Measurements from ENCODE around the gene WIPF2.

DNA sequence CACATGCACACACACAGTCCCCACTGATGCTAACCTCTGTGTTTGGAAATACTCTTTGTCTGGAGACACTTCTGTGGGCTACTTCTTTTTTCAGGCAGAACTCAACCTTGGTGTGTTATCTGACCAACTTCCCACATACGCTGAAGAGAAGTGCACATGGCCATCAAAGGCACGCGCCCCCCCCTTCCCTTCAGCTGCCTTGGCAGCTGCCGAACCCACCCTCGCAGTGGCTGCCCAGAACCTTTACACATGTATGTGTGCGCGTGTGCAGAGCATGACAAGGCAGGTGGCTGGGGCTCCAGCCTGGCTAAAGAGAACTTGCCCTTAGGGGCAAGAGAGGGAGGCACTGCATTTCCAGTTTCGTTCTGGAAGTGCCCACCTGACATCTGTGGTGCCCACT lies 37.9 kb upstream of the WIPF2 start:
- no peak for TF ChIP-seq POLR2A (IDR thresholded peaks at IDR 0.05)
- TF ChIP-seq, protein P1, sequence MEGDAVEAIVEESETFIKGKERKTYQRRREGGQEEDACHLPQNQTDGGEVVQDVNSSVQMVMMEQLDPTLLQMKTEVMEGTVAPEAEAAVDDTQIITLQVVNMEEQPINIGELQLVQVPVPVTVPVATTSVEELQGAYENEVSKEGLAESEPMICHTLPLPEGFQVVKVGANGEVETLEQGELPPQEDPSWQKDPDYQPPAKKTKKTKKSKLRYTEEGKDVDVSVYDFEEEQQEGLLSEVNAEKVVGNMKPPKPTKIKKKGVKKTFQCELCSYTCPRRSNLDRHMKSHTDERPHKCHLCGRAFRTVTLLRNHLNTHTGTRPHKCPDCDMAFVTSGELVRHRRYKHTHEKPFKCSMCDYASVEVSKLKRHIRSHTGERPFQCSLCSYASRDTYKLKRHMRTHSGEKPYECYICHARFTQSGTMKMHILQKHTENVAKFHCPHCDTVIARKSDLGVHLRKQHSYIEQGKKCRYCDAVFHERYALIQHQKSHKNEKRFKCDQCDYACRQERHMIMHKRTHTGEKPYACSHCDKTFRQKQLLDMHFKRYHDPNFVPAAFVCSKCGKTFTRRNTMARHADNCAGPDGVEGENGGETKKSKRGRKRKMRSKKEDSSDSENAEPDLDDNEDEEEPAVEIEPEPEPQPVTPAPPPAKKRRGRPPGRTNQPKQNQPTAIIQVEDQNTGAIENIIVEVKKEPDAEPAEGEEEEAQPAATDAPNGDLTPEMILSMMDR (IDR thresholded peaks at IDR 0.05) = no peak

All from adrenal gland (tissue), 5 donors.